Fibroblast of villous mesenchyme (primary cell): ENCODE data around the gene GET3. TPM values are rescaled to one million over a fixed set of nuclear protein-coding genes. Genes with fewer than 3 reads are reported as not detected.

Experiments used
- DNase-seq: peaks from one replicate; pipeline ENCODE4 v3.0.0-alpha.2; 2010; ENCODE audit warnings: low read depth
- H3K4me3 ChIP-seq: 2 replicates; pipeline ENCODE4 v1.5.1; 2011; ENCODE audit warnings: low read depth, mild to moderate bottlenecking, low read length
- total RNA-seq: library from RNA; depleted of rRNA; stranded (reverse); fragments of >200 nt; gene quantifications from 2 replicates; pipeline ENCODE4 v1.2.3, GENCODE V29; 2012
- TF ChIP-seq, protein P1 (sequence below): IDR thresholded peaks from 2 replicates; pipeline ENCODE4 v1.5.1; 2012; ENCODE audit warnings: low read depth, mild to moderate bottlenecking, low read length; ENCODE audit not compliant: insufficient read depth

GET3 gene
- total RNA-seq, 1 donor, result 82.5 TPM

- TF ChIP-seq, protein P1, sequence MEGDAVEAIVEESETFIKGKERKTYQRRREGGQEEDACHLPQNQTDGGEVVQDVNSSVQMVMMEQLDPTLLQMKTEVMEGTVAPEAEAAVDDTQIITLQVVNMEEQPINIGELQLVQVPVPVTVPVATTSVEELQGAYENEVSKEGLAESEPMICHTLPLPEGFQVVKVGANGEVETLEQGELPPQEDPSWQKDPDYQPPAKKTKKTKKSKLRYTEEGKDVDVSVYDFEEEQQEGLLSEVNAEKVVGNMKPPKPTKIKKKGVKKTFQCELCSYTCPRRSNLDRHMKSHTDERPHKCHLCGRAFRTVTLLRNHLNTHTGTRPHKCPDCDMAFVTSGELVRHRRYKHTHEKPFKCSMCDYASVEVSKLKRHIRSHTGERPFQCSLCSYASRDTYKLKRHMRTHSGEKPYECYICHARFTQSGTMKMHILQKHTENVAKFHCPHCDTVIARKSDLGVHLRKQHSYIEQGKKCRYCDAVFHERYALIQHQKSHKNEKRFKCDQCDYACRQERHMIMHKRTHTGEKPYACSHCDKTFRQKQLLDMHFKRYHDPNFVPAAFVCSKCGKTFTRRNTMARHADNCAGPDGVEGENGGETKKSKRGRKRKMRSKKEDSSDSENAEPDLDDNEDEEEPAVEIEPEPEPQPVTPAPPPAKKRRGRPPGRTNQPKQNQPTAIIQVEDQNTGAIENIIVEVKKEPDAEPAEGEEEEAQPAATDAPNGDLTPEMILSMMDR, result peak; percentile 41
- DNase-seq, result peak; percentile 61
- H3K4me3 ChIP-seq, result peak overlapping the region; percentile 98
These were observed 3.7 kb upstream of the GET3 start for GRCh38 chr19:12733369-12734214.

DNA sequence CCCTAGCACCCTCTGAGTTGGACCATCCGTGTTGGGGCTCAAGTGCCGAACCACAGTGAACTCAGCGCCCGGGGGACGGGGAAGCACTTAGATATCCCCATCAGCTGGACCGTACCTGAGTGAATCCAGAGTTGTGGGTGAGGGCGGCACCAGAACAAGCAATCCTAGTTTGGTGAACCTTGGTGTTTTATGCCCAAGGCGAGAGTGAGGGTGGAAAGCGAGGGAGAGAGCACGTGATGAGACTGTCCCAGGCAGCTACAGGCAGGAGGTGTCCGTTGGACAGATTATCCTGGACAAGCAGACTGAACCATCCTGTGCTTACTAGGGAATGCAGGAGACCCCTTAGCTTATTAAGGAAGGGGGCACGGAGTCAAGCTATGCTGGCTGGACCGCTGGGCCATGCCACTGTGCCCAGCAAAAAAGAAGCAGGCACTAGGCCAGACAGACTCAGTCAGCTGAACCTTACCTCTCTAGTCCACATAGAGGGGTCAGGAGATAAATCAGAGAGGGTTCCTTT is 596 bp downstream of the GET3 start:
- DNase-seq, result no peak
- peak overlapping the region; percentile 99 for H3K4me3 ChIP-seq
- TF ChIP-seq, protein P1, result no peak

GRCh38 chr19:12745166-12745897 is 8.0 kb downstream of the GET3 start:
- H3K4me3 ChIP-seq, result no peak overlapping the region
- DNase-seq, result peak; percentile 33
- TF ChIP-seq, protein P1, result no peak

DNA sequence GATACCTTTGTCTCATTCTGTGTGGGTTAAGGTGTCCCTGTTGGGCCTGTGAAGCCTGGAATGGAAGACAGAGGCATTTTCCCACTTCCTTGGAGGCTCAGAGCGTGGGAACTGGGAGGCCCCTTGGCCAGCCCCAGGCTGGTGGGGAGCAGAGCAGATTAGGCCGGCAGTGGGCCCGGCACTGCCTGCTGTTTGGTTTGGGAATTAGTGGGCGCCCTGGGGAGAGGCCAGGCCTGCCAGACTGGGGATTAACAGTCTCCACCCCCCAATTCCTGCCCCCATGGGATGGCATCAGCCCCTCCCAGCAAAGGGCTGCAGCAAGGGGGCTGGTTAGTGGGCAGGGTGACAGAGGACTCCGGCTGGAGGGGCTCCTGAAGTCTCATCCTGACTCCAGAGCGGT is 11.2 kb downstream of the GET3 start:
- DNase-seq, result no peak
- H3K4me3 ChIP-seq, result no peak overlapping the region
- TF ChIP-seq, protein P1, result no peak

DNA sequence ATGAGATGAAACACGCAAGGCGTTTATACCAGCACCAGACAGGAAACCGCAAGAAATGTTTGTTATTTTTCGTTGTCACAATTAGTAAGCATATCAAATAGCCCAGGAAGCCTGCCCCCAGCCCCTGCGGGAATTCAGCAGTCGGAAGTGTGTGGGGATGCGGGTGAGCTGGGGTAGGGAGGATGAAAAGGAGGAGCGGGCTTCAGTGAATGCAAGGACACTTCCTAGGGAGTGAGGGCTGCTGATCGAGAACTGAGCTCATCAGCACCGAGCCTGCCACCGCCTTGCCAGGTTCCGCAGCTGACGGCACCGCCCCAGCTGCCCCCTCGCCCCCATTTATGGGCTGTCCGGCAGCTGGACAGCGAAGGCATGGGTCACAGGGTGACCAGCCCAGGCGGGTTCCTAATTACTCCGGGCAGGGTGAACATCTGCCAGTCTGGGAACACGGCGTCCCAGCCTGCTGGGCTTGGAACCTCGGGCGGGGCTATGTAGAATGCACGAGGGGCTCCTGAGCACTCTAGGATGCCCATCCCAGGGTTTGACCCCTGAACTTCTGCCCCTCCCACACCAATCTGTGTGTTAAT is 12.7 kb downstream of the GET3 start:
- peak; percentile 64 for DNase-seq
- H3K4me3 ChIP-seq, result peak overlapping the region; percentile 36
- TF ChIP-seq, protein P1, result no peak

- DNase-seq, result no peak
- no peak overlapping the region for H3K4me3 ChIP-seq
- TF ChIP-seq, protein P1, result no peak
These were observed 13.6 kb downstream of the GET3 start for GRCh38 chr19:12750851-12751250.
